ENCODE measurements around the gene ADGRG7. TPM values are rescaled to one million over a fixed set of nuclear protein-coding genes. Genes with fewer than 3 reads are reported as not detected.

Gene ADGRG7
- total RNA-seq, 2 donors from 2014 or later = not detected

- ATAC-seq (no peak), DNase-seq (ENCODE audit: low spot score in 2 of 2) (no peak)
- Mint-ChIP-seq H3K27ac (no peak overlapping the region), H3K9me3 (no peaks in the 10 kb centered on the region), H3K36me3 (peaks cover 0 to 13% of the 10 kb centered on the region in 2 donors)
These were observed 121.1 kb downstream of the ADGRG7 start for GRCh38 chr3:100730524-100730923.

GRCh38 chr3:100732435-100732834 lies 123.0 kb downstream of the ADGRG7 start:
- H3K27ac Mint-ChIP-seq = no peak overlapping the region
- ATAC-seq (no peak), DNase-seq (ENCODE audit: low spot score in 2 of 2) (no peak)
- H3K9me3 Mint-ChIP-seq = no peaks in the 10 kb centered on the region
- peaks cover 0 to 27% of the 10 kb centered on the region in 2 donors for H3K36me3 Mint-ChIP-seq

GRCh38 chr3:100737334-100737733 lies 127.9 kb downstream of the ADGRG7 start:
- H3K27ac Mint-ChIP-seq = no peak overlapping the region
- H3K36me3 Mint-ChIP-seq = peaks cover 0 to 25% of the 10 kb centered on the region in 2 donors
- H3K9me3 Mint-ChIP-seq = no peaks in the 10 kb centered on the region
- ATAC-seq = no peak
- DNase-seq (ENCODE audit: low spot score in 2 of 2) = no peak

GRCh38 chr3:100740207-100740606 lies 130.8 kb downstream of the ADGRG7 start:
- H3K36me3 Mint-ChIP-seq = peaks cover 0 to 19% of the 10 kb centered on the region in 2 donors
- peak; percentile 88 to 98 for ATAC-seq

GRCh38 chr3:100743535-100743934 lies 134.1 kb downstream of the ADGRG7 start:
- Mint-ChIP-seq H3K27ac (no peak overlapping the region), H3K9me3 (no peaks in the 10 kb centered on the region), H3K36me3 (peaks cover 0 to 16% of the 10 kb centered on the region in 2 donors)
- ATAC-seq (no peak), DNase-seq (ENCODE audit: low spot score in 2 of 2) (no peak)

More at GRCh38 chr3:100740207-100740606, 130.8 kb downstream of the ADGRG7 start:
- H3K27ac Mint-ChIP-seq = no peak overlapping the region
- H3K9me3 Mint-ChIP-seq = no peaks in the 10 kb centered on the region
- no peak for DNase-seq (ENCODE audit: low spot score in 2 of 2)

- H3K36me3 Mint-ChIP-seq = peaks cover 4 to 23% of the 10 kb centered on the region in 2 donors
- H3K9me3 Mint-ChIP-seq = no peaks in the 10 kb centered on the region
- H3K27ac Mint-ChIP-seq = no peak overlapping the region
- DNase-seq (ENCODE audit: low spot score in 2 of 2) = no peak
- ATAC-seq = no peak
These were observed 135.3 kb downstream of the ADGRG7 start for GRCh38 chr3:100744671-100745070.

Other genes starting within 250 kb of the ADGRG7 start
- 10 to 100 TPM; 47.2 to 52.8 TPM for gene TOMM70, start 208.5 kb upstream of the ADGRG7 start, total RNA-seq
- 1 to 10 TPM; 1.9 to 2.0 TPM for gene LNP1, start 208.1 kb upstream of the ADGRG7 start, total RNA-seq
- gene TMEM45A, start 117.0 kb upstream of the ADGRG7 start, total RNA-seq = 1 to 10 TPM in 1 of 2 donors, under 1 TPM in 1; 0.36 to 6.6 TPM
- 10 to 100 TPM; 44.8 to 74.0 TPM for gene TFG, start 99.9 kb downstream of the ADGRG7 start, total RNA-seq

Data from activated naive CD4-positive, alpha-beta T cell treated with anti-CD3 and anti-CD28 coated beads, Interleukin-2, amount 50 U/mL, for 72 hours (primary cell).